Activated CD8-positive, alpha-beta memory T cell treated with anti-CD3 and anti-CD28 coated beads for 36 hours (primary cell): ENCODE data around the gene DEGS1. TPM values are rescaled to one million over a fixed set of nuclear protein-coding genes. Genes with fewer than 3 reads are reported as not detected.

Source experiments
- CTCF ChIA-PET: fragments of 350-600 bp; sonication (Branson Sonifier 250); formaldehyde crosslinking; loops from one replicate; lab custom pipeline; 2021; ENCODE audit warnings: antibody characterized with exemption; lab: Charles Lee
- POLR2A ChIA-PET: fragments of 350-600 bp; sonication (Branson Sonifier 250); formaldehyde crosslinking; loops from one replicate; lab custom pipeline; 2021; ENCODE audit warnings: antibody characterized with exemption; lab: Charles Lee
- total RNA-seq, 2 experiments: library from RNA; stranded (reverse); gene quantifications; one replicate each; pipeline ENCODE4 v1.2.3, GENCODE V29; 2021

DEGS1 gene
- total RNA-seq, 2 experiments from 2014 or later, result 47.1 to 47.6 TPM

DNA sequence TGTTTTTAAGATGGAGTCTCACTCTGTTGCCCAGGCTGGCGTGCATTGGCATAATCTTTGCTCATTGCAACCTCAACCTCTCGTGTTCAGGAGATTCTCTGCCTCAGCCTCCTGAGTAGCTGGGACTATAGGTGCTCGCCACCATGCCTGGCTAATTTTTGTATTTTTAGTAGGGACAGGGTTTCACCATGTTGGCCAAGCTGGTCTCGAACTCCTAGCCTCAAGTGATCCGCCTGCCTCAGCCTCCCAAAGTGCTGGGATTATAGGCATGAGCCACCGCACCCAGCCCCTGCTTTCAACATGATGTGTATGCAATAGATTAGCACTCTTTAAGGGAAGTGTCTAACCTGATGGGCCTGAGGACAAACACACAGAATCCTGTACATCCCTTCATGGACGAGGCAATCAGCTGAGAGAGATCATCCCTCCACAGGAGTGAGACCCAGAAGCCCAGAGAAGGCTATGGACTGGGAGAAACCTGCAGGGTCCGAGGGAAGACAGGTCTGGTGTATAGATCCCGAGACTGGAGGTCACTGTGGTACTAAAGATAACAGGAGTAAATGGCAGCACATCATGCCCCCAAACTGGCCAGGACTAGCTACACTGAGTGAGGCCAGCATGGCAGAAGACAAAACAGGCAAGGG is 5.6 kb upstream of the DEGS1 start:
- CTCF ChIA-PET, result no interaction called here

DNA sequence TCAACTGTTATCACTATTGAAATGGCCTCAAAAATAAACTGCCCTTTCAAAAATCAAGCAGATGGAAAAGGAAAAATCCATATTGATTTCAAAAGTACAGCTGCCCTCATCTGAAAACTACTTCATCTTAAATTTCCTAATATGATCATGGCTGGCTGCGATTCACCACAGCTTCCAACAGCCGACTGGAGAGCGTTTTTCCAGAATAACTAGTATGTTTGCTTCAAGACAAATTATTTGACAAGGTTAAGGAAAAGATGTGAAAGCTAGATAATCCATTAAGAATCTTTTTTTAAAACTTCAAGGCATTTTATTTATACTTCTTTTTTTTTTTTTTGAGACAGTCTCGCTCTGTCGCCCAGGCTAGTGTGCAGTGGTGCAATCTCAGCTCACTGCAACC is 4.1 kb upstream of the DEGS1 start:
- POLR2A ChIA-PET, result no interaction called here
- CTCF ChIA-PET, result no interaction called here

More for the DNA sequence above, 5.6 kb upstream of the DEGS1 start:
- POLR2A ChIA-PET, result no interaction called here

DNA sequence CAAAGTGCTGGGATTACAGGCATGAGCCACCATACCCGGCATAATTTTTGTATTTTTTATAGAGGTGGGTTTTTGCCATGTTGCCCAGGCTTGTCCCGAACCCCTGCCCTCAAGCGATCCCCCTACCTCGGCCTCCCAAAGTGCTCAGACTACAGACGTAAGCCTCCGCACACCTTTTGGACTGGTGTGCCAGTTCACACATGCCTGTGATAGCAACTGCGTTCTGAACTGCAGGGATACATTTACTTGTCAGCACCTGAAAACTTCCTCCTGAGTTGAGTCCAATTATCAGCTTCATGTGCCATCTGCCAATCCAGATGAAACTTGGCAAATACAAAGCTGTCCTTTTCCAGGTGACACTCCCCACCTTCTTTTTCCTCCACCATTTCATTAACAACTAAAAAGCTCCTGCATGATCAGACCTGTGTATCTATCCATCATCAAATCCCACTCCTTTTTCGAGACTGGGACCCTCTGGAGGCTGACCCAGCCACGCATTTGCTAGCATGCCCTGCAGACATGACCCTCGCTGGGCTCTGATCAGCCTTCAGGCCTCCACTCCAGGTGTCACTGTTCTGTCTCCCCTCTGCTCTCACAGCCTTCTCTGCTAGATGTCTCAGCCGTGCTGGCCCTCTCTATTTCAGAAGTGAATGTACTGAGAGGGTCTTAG is 2.1 kb upstream of the DEGS1 start:
- ChIA-PET POLR2A (interaction anchor here (0.6 kb wide), 1 partner anchor 119 kb away, joined by 3 read pairs; no protein-coding TSS in a partner anchor), CTCF (interaction anchor here (1.8 to 2.0 kb wide), 2 partner anchors 12 kb away, joined by 5 read pairs; no protein-coding TSS in a partner anchor)

DNA sequence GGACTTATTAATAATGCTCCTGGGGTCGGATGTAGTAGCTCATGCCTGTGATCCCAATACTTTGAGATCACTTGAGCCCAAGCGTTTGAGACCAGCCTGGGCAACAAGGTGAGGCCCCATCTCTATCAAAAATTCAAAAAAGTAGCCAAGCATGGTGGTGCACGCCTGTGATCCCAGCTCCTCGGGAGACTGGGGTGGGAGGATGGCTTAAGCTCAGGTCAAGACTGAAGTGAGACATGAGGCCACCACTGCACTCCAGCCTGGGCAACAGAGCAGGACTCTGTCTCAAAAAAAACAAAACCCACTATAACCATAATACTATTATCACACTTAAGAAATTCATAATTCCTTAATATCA is 1.6 kb upstream of the DEGS1 start:
- ChIA-PET CTCF (interaction anchor here (1.8 to 2.0 kb wide), 2 partner anchors 11 to 12 kb away, joined by 5 read pairs; no protein-coding TSS in a partner anchor), POLR2A (interaction anchor here (0.6 to 2.2 kb wide), 3 partner anchors 11 to 118 kb away, joined by 3 to 23 read pairs (median 7); no protein-coding TSS in a partner anchor)

DNA sequence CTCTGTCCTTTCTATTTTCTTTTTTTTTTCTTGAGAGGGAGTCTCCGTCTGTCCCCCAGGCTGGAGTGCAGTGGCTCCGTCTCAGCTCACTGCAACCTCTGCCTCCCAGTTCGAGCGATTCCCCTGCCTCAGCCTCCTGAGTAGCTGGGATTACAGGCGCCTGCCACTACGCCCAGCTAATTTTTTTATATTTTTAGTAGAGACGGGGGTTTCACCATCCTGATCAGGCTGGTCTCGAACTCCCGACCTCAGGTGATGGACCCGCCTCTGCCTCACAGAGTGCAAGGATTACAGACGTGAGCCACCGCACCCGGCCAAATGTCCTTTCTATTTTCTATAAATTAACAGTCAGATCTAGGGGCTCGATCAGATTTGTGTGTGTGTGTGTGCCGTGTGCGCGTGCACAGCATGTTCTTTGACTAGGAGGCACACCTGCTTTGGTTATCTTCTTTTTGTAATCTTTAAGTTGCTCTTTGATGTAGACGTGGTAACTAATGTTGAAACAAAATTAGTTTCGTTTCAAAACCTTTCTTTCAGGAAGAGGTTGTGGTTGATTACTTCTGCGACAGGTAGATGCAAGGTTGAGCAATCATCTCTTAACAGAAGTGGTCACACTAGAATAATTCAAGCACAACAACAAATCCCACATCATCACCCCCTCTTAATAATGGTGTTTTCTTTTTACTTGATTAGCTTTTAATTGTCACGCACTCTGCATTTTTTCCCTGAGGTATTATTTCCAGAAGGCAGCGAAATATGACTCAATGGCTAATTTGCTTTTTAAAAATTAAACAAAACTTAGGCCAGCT is 779 bp upstream of the DEGS1 start:
- ChIA-PET CTCF (interaction anchor here (1.5 to 2.0 kb wide), 3 partner anchors 10 to 66 kb away, joined by 4 to 5 read pairs (median 5); no protein-coding TSS in a partner anchor), POLR2A (interaction anchor here (0.6 to 2.2 kb wide), 5 partner anchors 10 to 180 kb away, joined by 3 to 23 read pairs (median 4); no protein-coding TSS in a partner anchor)

DNA sequence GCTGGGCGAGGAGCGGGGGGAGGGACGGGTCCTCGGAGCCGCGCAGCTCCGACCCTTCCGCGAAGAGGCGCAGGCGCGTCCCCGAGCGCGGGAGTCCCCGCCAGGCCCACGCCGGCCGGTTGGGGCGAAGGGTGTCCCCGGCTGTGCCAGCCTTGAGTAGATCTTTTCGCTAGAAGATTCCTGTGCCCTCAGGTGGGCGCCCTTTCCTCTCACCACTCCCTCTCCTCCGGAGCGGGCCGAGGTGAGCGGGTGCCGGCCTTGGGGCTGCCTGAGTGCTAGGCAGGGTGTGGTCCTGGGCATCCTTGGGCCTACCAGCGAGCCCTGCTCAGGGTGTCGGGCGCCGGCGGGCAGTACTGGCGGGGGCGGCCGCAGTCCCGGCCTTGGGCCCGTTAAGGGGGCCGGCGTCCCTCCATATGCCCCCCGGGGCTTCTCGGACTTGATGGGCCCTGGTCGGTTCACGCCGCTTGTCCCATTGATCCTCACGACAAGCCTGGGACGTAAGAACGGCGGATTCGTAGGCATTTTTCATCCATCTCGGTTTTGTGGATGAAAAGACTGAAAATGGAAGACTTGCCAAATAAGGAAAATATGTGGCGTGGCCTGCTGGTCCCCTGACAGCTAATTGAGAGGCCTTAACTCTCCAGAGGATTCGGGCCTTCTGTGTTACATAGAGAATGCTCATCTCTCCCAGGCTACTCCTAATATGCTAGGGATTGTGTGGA is 712 bp downstream of the DEGS1 start:
- CTCF ChIA-PET, result interaction anchor here (1.5 kb wide), 1 partner anchor 68 kb away, joined by 4 read pairs; no protein-coding TSS in a partner anchor
- POLR2A ChIA-PET, result interaction anchor here (1.4 to 2.2 kb wide), 2 partner anchors 9 to 39 kb away, joined by 3 to 23 read pairs; no protein-coding TSS in a partner anchor

DNA sequence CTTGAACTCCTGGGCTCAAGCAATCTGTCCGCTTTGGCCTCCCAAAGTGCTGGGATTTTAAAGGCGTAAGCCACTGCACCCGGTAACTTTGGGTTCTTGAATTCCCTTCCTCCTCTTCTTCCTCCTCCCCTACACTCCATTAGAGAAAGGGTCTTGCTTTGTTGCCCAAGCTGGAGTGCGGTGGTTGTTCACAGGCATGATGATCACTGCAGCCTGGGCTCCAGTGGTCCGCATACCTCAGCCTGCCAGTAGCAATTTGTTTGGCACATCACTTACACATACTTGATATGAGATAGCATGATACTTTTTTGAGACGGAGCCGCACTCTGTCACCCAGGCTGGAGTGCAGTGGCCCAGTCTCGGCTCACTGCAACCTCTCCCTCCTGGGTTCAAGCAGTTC is 2.2 kb downstream of the DEGS1 start:
- POLR2A ChIA-PET, result interaction anchor here (0.7 kb wide), 1 partner anchor 21 kb away, joined by 5 read pairs; no protein-coding TSS in a partner anchor
- CTCF ChIA-PET, result no interaction called here

DNA sequence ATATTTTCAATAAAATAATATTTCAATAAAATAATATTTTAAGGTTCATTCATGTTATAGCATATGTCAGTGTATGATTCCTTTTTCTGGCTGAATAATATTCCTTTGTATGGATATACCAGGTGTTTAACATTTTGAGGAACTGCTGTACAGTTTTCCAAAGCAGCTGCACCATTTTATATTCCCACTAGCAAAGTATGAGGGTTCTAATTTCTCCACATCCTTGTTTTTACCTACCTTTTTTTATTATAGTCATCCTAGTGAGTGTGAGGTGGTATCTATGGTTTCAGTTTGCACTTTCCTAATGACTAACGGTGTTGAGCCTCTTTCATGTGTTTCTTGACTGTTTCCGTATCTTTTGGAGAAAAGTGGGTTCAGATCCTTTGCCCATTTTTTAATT is 5.2 kb downstream of the DEGS1 start:
- ChIA-PET POLR2A (no interaction called here), CTCF (interaction anchor here (1.1 to 1.2 kb wide), 2 partner anchors 21 to 79 kb away, joined by 3 read pairs; no protein-coding TSS in a partner anchor)

DNA sequence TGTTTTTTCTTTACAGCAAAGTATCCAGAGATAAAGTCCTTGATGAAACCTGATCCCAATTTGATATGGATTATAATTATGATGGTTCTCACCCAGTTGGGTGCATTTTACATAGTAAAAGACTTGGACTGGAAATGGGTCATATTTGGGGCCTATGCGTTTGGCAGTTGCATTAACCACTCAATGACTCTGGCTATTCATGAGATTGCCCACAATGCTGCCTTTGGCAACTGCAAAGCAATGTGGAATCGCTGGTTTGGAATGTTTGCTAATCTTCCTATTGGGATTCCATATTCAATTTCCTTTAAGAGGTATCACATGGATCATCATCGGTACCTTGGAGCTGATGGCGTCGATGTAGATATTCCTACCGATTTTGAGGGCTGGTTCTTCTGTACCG is 6.5 kb downstream of the DEGS1 start:
- CTCF ChIA-PET, result interaction anchor here (0.6 kb wide), 1 partner anchor 11 kb away, joined by 6 read pairs; no protein-coding TSS in a partner anchor
- POLR2A ChIA-PET, result no interaction called here

DNA sequence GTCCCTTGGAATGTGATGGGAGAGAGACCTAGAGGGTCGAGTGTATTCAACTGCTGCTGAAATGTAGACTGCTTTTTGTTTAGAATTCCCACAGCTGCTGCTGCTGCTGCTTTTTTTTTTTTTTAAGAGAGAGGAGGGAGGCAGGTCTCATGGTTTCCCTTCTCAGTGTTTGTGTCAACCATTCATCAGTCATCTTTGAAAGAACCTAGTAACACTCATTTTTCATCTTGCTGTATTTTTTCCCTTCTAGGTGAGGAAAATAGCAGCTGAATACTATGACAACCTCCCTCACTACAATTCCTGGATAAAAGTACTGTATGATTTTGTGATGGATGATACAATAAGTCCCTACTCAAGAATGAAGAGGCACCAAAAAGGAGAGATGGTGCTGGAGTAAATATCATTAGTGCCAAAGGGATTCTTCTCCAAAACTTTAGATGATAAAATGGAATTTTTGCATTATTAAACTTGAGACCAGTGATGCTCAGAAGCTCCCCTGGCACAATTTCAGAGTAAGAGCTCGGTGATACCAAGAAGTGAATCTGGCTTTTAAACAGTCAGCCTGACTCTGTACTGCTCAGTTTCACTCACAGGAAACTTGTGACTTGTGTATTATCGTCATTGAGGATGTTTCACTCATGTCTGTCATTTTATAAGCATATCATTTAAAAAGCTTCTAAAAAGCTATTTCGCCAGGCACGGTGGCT is 9.2 kb downstream of the DEGS1 start:
- CTCF ChIA-PET, result interaction anchor here (1.5 kb wide), 1 partner anchor 10 kb away, joined by 5 read pairs; no protein-coding TSS in a partner anchor
- POLR2A ChIA-PET, result interaction anchor here (0.7 to 1.7 kb wide), 2 partner anchors 10 to 14 kb away, joined by 6 to 23 read pairs; partner anchors contain the start of gene DEGS1

DNA sequence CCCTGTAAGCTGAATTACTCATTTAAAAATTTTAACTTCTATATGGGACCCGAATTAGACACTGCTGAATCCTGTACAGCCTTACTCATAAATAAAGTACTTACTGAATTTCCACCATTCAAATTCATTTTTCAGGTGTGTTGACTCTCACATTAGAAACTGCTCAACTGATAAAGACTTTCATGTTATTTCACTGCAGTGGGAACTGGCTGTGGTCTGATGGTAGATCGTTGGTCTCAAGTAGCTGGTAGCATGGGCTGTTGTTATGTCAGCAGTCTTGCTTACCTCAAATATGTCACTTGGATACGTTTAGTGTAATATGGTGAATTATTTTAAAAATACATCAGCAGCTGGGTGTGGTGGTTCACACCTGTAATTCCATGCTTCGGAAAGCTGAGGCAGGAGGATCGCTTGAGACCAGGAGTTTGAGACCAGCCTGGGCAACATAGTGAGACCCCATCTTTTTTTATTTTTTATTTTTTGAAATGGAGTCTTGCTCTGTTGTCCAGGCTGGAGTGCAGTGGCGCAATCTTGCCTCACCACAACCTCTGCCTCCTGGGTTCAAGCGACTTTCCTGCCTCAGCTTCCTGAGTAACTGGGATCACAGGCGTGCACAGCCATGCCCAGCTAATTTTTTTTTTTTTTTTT is 10.4 kb downstream of the DEGS1 start:
- CTCF ChIA-PET, result interaction anchor here (1.5 kb wide), 1 partner anchor 12 kb away, joined by 5 read pairs; no protein-coding TSS in a partner anchor
- POLR2A ChIA-PET, result interaction anchor here (0.6 to 1.7 kb wide), 3 partner anchors 11 to 235 kb away, joined by 3 to 23 read pairs (median 5); partner anchors contain the start of gene DEGS1

DNA sequence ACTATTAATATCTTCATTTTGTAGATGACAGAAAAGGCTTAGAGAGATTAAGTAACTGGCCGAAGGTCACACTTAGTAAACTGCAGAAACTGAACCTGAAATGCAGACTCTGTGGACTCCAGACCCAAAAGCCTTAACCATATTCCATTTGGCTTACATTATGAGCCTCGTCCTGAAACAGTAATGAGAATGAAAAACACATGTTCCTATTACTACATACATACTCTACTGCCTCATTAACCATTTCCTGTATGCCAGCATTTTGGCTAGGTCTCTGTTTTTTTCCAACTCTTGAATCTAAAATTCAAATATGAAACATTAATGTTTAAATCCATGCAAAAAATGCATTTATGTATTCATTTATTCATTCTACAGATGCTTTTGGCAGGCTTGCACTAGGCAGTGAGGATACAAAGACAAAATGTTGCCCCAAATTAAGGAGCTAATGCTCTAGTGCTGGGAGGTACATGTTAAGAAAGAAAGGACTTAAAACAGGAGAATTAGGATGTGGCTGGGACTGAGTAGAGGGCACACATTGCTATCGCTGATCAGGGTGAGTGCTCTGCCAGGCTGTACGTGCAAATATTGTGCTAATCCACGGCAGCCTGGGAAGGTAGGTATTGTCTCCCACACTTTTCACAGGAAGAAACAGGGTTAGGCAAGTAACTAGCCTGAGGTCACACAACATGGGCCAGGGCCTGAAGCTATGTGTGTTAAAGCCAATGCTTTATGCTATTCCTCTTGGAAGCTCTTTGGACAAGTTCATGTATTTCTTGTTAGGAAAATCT is 14.0 kb downstream of the DEGS1 start:
- POLR2A ChIA-PET, result interaction anchor here (0.6 kb wide), 1 partner anchor 35 kb away, joined by 3 read pairs; no protein-coding TSS in a partner anchor
- CTCF ChIA-PET, result no interaction called here

DNA sequence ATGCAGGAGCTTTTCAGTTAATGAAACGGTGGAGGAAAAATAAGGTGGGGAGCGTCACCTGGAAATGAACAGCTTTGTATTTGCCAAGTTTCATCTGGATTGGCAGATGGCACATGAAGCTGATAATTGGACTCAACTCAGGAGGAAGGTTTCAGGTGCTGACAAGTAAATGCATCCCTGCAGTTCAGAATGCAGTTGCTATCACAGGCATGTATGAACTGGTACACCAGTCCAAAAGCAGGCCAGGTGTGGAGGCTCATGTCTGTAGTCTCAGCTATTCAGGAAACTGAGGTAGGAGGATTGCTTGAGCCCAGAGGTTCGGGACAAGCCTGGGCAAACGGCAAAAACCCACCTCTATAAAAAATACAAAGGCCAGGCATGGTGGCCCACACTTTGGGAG is 15.5 kb downstream of the DEGS1 start:
- ChIA-PET CTCF (interaction anchor here (0.6 kb wide), 1 partner anchor 74 kb away, joined by 3 read pairs; no protein-coding TSS in a partner anchor), POLR2A (no interaction called here)

DNA sequence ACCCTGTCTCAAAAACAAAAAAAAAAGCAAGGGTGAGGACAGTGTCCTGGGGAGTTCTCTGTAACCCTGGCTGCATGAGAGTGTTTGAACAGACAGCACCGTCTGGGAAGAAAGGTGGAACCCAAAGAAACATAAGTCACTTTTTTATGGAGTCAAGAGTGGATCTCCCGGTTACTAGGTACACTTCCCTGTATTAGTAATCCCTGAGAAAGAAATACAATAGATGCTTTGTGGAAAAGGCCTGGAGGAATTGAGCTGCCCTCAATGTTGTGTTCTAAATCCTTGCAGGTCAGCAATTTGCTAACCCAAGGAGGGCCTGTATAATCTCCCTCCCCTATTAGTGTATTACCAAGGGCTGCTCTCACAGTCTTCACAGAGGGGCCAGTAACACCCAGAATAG is 16.6 kb downstream of the DEGS1 start:
- CTCF ChIA-PET, result no interaction called here

DNA sequence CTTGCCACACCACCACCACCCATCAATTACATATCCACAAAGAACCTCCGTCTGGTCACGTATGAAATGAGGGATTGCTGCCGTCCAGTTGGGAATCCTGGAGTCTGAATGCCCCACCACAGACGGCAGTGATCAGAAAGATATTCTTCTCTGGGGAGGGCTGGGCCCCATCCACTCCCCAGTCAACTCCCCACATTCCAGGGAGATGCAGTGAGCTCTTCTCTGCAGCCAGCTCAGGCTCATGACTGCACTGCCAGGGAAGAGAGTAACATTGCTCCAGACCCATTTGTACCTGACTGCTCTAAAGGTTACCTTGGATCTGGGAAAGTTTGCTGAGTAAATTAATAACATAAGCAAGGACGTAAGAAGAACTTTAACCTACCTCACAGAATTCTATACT is 18.3 kb downstream of the DEGS1 start:
- CTCF ChIA-PET, result no interaction called here
- POLR2A ChIA-PET, result no interaction called here

More for the DNA sequence above, 16.6 kb downstream of the DEGS1 start:
- POLR2A ChIA-PET, result interaction anchor here (0.7 kb wide), 1 partner anchor 1467 kb away, joined by 7 read pairs; no protein-coding TSS in a partner anchor

DNA sequence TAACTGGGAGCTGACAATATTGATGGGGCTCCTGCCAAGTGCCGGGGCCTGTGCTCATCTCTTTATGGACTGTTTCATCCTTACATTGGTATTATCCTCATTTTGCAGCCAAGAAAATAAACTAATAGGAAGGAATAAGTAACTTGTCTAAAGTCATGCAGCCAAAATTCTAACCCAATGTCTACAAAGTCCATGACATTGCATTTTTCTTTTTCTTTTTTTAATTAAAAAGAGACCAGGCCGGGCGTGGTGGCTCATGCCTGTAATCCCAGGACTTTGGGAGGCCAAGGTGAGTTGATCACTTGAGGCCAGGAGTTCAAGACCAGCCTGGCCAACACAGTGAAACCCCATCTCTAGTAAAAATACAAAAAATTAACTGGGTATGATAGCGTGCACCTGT is 18.8 kb downstream of the DEGS1 start:
- CTCF ChIA-PET, result interaction anchor here (0.6 to 0.7 kb wide), 2 partner anchors 22 to 160 kb away, joined by 3 to 4 read pairs; no protein-coding TSS in a partner anchor
- POLR2A ChIA-PET, result no interaction called here
